ENCODE results near the gene FAM13B.
"Not testable (repeated sequence)": the region's sequence is repeated elsewhere in the genome, so short reads cannot be mapped to it uniquely, and the experiment has no call there.

FAM13B gene

GRCh38 chr5:137960819-137961218 is 72.1 kb downstream of the FAM13B start:
- no peak for DNase-seq (ENCODE audit: low read depth)
- TF ChIP-seq CTCF (IDR thresholded peaks at IDR 0.05; ENCODE audit: insufficient read depth, low read depth, low read length, missing control alignments) = no peak
- H3K4me3 ChIP-seq (ENCODE audit: low read length) = no peak overlapping the region

GRCh38 chr5:137960141-137960540 is 72.7 kb downstream of the FAM13B start:
- no peak for TF ChIP-seq CTCF (IDR thresholded peaks at IDR 0.05; ENCODE audit: insufficient read depth, low read depth, low read length, missing control alignments)
- no peak overlapping the region for H3K4me3 ChIP-seq (ENCODE audit: low read length)

GRCh38 chr5:137959488-137959887 is 73.4 kb downstream of the FAM13B start:
- no peak for TF ChIP-seq CTCF (IDR thresholded peaks at IDR 0.05; ENCODE audit: insufficient read depth, low read depth, low read length, missing control alignments)
- no peak overlapping the region for H3K4me3 ChIP-seq (ENCODE audit: low read length)
- DNase-seq (ENCODE audit: low read depth) = no peak

More at GRCh38 chr5:137960141-137960540, 72.7 kb downstream of the FAM13B start:
- DNase-seq (ENCODE audit: low read depth) = no peak

GRCh38 chr5:137957948-137958347 is 74.9 kb downstream of the FAM13B start:
- no peak overlapping the region for H3K4me3 ChIP-seq (ENCODE audit: low read length)
- no peak for TF ChIP-seq CTCF (IDR thresholded peaks at IDR 0.05; ENCODE audit: insufficient read depth, low read depth, low read length, missing control alignments)
- no peak for DNase-seq (ENCODE audit: low read depth)

GRCh38 chr5:137954131-137954879 is 78.6 kb downstream of the FAM13B start:
- no peak for TF ChIP-seq CTCF (IDR thresholded peaks at IDR 0.05; ENCODE audit: insufficient read depth, low read depth, low read length, missing control alignments)
- peak; percentile 67 for DNase-seq (ENCODE audit: low read depth)
- no peak overlapping the region for H3K4me3 ChIP-seq (ENCODE audit: low read length)

- H3K4me3 ChIP-seq (ENCODE audit: low read length) = no peak overlapping the region
- TF ChIP-seq CTCF (IDR thresholded peaks at IDR 0.05; ENCODE audit: insufficient read depth, low read depth, low read length, missing control alignments) = no peak
- no peak for DNase-seq (ENCODE audit: low read depth)
These were observed 87.1 kb downstream of the FAM13B start for GRCh38 chr5:137945825-137946224.

- H3K4me3 ChIP-seq (ENCODE audit: low read length); DNase-seq (ENCODE audit: low read depth): not testable (repeated sequence)
These were observed 88.6 kb downstream of the FAM13B start for GRCh38 chr5:137944280-137944679.

All from epithelial cell of esophagus (primary cell).